HepG2 (cell line): ENCODE results near the gene PLEKHA8. TPM values are rescaled to one million over a fixed set of nuclear protein-coding genes. Genes with fewer than 3 reads are reported as not detected.
A peak's percentile ranks its signal among the peaks of the same experiment; 100 is the strongest.

Experiments used
- ATAC-seq: fragments of 200-7000 bp; cut with Tn5 transposase; 3 replicates; pipeline ENCODE4 v1.9.1; 2020; ENCODE audit warnings: mild to moderate bottlenecking, moderate library complexity
- BruUV-seq: library from RNA; stranded (reverse); fragments of 400-500 nt; replicated peaks from 2 replicates; lab custom pipeline; 2021; lab: Mats Ljungman, UMichigan
- CTCF ChIA-PET: fragments of 300-600 bp; formaldehyde crosslinking; extraction: SDS; loops from one replicate; lab custom pipeline; 2021; ENCODE audit warnings: low total read pairs, inconsistent platforms, low intra/inter-chr PET ratio; lab: Yijun Ruan, JAX
- POLR2A ChIA-PET: fragments of 350-600 bp; sonication (Branson Sonifier 250); formaldehyde crosslinking; loops from one replicate; lab custom pipeline; 2020; ENCODE audit warnings: antibody characterized with exemption, inconsistent platforms; lab: Yijun Ruan, JAX
- DNase-seq: peaks from one replicate; pipeline ENCODE4 v3.0.0-alpha.2; 2015; ENCODE audit warnings: low spot score
- FAIRE-seq: peaks from 3 replicates; lab custom pipeline; 2011; peaks lifted over from hg19 to GRCh38; lab: Jason Lieb, UNC
- H2AFZ ChIP-seq: one replicate; pipeline ENCODE4 v1.6.1; 2011; ENCODE audit warnings: low read length, inconsistent platforms
- H3K27ac ChIP-seq: fragments of 300-600 bp; 3 replicates; pipeline ENCODE4 v1.8.0; 2011; ENCODE audit warnings: mixed run types, mild to moderate bottlenecking, mixed read lengths, low read length, inconsistent platforms; ENCODE audit not compliant: insufficient read depth; ENCODE audit errors: extremely low read length
- H3K27me3 ChIP-seq, 2 experiments: fragments of 200-600 bp in 1 of 2; 2 replicates in 1 of 2; 3 replicates in 1 of 2; pipeline versions ENCODE4 v1.6.0 to v1.8.0; 2011; ENCODE audit warnings: low read length in 2 of 2, mild to moderate bottlenecking in 2 of 2, moderate library complexity in 2 of 2, inconsistent platforms in 1 of 2; ENCODE audit not compliant: insufficient read depth in 2 of 2, control insufficient read depth in 1 of 2
- H3K36me3 ChIP-seq, 2 experiments: fragments of 200-600 bp in 1 of 2; replicated peaks in 1 of 2; 2 replicates in 1 of 2; 3 replicates in 1 of 2; pipeline versions ENCODE4 v1.5.1 to v1.8.0; 2011; ENCODE audit warnings: low read length in 2 of 2, inconsistent platforms in 1 of 2; ENCODE audit not compliant: insufficient read depth in 2 of 2, control insufficient read depth in 1 of 2
- H3K4me1 ChIP-seq: 2 replicates; pipeline ENCODE4 v1.5.1; 2012; ENCODE audit warnings: low read length, inconsistent platforms; ENCODE audit not compliant: insufficient read depth
- H3K4me2 ChIP-seq: 2 replicates; pipeline ENCODE4 v1.6.0; 2011; ENCODE audit warnings: low read depth, low read length, inconsistent platforms
- H3K4me3 ChIP-seq, 3 experiments: fragments of 200-600 bp in 1 of 3; sonication (generic), shearing (Covaris generic) in 1 of 3; replicated peaks in 1 of 3; 2 replicates each; pipeline ENCODE4 v1.5.1; 2011 to 2016; ENCODE audit warnings: low read length in 3 of 3, inconsistent platforms in 2 of 3, low read depth in 2 of 3, mild to moderate bottlenecking in 2 of 3, control low read depth in 1 of 3, mixed read lengths in 1 of 3; ENCODE audit not compliant: insufficient read depth in 1 of 3
- H3K79me2 ChIP-seq: one replicate; pipeline ENCODE4 v1.6.1; 2011; ENCODE audit warnings: low read length, inconsistent platforms; ENCODE audit not compliant: insufficient read depth
- H3K9ac ChIP-seq: 2 replicates; pipeline ENCODE4 v1.6.0; 2011; ENCODE audit warnings: mild to moderate bottlenecking, low read depth, low read length, inconsistent platforms; ENCODE audit not compliant: insufficient read depth
- H3K9me3 ChIP-seq: 2 replicates; pipeline ENCODE4 v1.5.1; 2012; ENCODE audit warnings: mild to moderate bottlenecking, low read length
- H4K20me1 ChIP-seq: 2 replicates; pipeline ENCODE4 v1.6.0; 2011; ENCODE audit warnings: inconsistent platforms, mild to moderate bottlenecking, low read length, moderate library complexity; ENCODE audit not compliant: insufficient read depth
- BRF2 ChIP-seq: sonication (generic); formaldehyde crosslinking; IDR thresholded peaks from 2 replicates; pipeline ENCODE4 v1.8.1; 2022; ENCODE audit warnings: mild to moderate bottlenecking, missing genetic modification reagents
- CBX2 ChIP-seq, 2 experiments: fragments of 200-600 bp in 1 of 2; sonication (generic); formaldehyde crosslinking in 1 of 2; IDR thresholded peaks; 2 replicates each; pipeline versions ENCODE4 v1.7.0 to v1.8.1; 2018 to 2022; ENCODE audit warnings: low read depth in 2 of 2, low read length in 1 of 2, mild to moderate bottlenecking in 1 of 2, missing genetic modification reagents in 1 of 2
- FOXA1 ChIP-seq, 2 experiments: fragments of 450-650 bp in 1 of 2; sonication (generic) in 1 of 2; formaldehyde crosslinking in 1 of 2; IDR thresholded peaks; 2 replicates each; pipeline versions ENCODE4 v1.4.0 to v1.6.1; 2016 to 2020; ENCODE audit warnings: missing genetic modification reagents in 1 of 2
- FOXA3 ChIP-seq: IDR thresholded peaks from 2 replicates; pipeline ENCODE4 v1.6.1; 2016; ENCODE audit warnings: missing genetic modification reagents, missing compliant biosample characterization
- FOXC1 ChIP-seq: sonication (generic); formaldehyde crosslinking; IDR thresholded peaks from 2 replicates; pipeline ENCODE4 v1.8.0; 2022; ENCODE audit warnings: mild to moderate bottlenecking, missing genetic modification reagents, borderline replicate concordance
- HDAC1 ChIP-seq: sonication (generic); formaldehyde crosslinking; IDR thresholded peaks from 2 replicates; pipeline ENCODE4 v1.5.1; 2020; ENCODE audit warnings: mild to moderate bottlenecking, missing genetic modification reagents
- HOXA3 ChIP-seq: sonication (generic); formaldehyde crosslinking; IDR thresholded peaks from 2 replicates; pipeline ENCODE4 v1.5.0; 2020; ENCODE audit warnings: missing genetic modification reagents
- KDM1A ChIP-seq: IDR thresholded peaks from 2 replicates; pipeline ENCODE4 v1.6.1; 2016; ENCODE audit warnings: missing compliant biosample characterization
- MIER3 ChIP-seq: IDR thresholded peaks from 2 replicates; pipeline ENCODE4 v1.6.1; 2016; ENCODE audit warnings: missing compliant biosample characterization, borderline replicate concordance
- MLLT10 ChIP-seq: sonication (generic); formaldehyde crosslinking; IDR thresholded peaks from 2 replicates; pipeline ENCODE4 v1.4.0; 2020; ENCODE audit warnings: missing genetic modification reagents
- NCOA2 ChIP-seq: sonication (generic); formaldehyde crosslinking; IDR thresholded peaks from 2 replicates; pipeline ENCODE4 v1.8.0; 2022; ENCODE audit warnings: inconsistent platforms
- NFE2L1 ChIP-seq: sonication (generic); formaldehyde crosslinking; IDR thresholded peaks from 2 replicates; pipeline ENCODE4 v1.4.0; 2020; ENCODE audit warnings: missing genetic modification reagents, mild to moderate bottlenecking, borderline replicate concordance
- NFYC ChIP-seq: IDR thresholded peaks from 2 replicates; pipeline ENCODE4 v1.6.1; 2016; ENCODE audit warnings: missing genetic modification reagents, missing compliant biosample characterization
- POGZ ChIP-seq: sonication (generic); formaldehyde crosslinking; IDR thresholded peaks from 2 replicates; pipeline ENCODE4 v1.4.0; 2020; ENCODE audit warnings: mild to moderate bottlenecking, missing genetic modification reagents
- SAFB2 ChIP-seq: sonication (generic); formaldehyde crosslinking; IDR thresholded peaks from 2 replicates; pipeline ENCODE4 v1.5.1; 2020; ENCODE audit warnings: missing genetic modification reagents, low read depth, mild to moderate bottlenecking, borderline replicate concordance
- SMAD1 ChIP-seq: sonication (generic); formaldehyde crosslinking; IDR thresholded peaks from 2 replicates; pipeline ENCODE4 v1.4.0; 2020; ENCODE audit warnings: missing genetic modification reagents, low read depth, mild to moderate bottlenecking, borderline replicate concordance
- SNAPC2 ChIP-seq: sonication (generic); formaldehyde crosslinking; IDR thresholded peaks from 2 replicates; pipeline ENCODE4 v1.8.1; 2022; ENCODE audit warnings: mild to moderate bottlenecking, missing genetic modification reagents
- TARDBP ChIP-seq: sonication (generic); formaldehyde crosslinking; IDR thresholded peaks from 2 replicates; pipeline ENCODE4 v1.8.0; 2022; ENCODE audit warnings: mild to moderate bottlenecking, missing genetic modification reagents
- TCF7L2 ChIP-seq: IDR thresholded peaks from 2 replicates; pipeline ENCODE4 v1.6.1; 2011; ENCODE audit warnings: mild to moderate bottlenecking, low read depth, low read length, moderate library complexity
- ZNF205 ChIP-seq: IDR thresholded peaks from 2 replicates; pipeline ENCODE4 v1.6.1; 2018; ENCODE audit warnings: missing biosample characterization, missing genetic modification reagents
- ZNF350 ChIP-seq: sonication (generic); formaldehyde crosslinking; IDR thresholded peaks from 2 replicates; pipeline ENCODE4 v1.4.0; 2020; ENCODE audit warnings: mild to moderate bottlenecking, low read depth, missing genetic modification reagents, borderline replicate concordance
- ZNF549 ChIP-seq: sonication (generic); formaldehyde crosslinking; IDR thresholded peaks from 2 replicates; pipeline ENCODE4 v1.5.0; 2020; ENCODE audit warnings: missing genetic modification reagents
- ZNF562 ChIP-seq: sonication (generic); formaldehyde crosslinking; IDR thresholded peaks from 2 replicates; pipeline ENCODE4 v1.8.0; 2022; ENCODE audit warnings: missing genetic modification reagents, borderline replicate concordance
- ZSCAN25 ChIP-seq: sonication (generic); formaldehyde crosslinking; IDR thresholded peaks from 2 replicates; pipeline ENCODE4 v1.8.0; 2022; ENCODE audit warnings: mild to moderate bottlenecking, missing genetic modification reagents
- WGBS: methylation state at CpG from one replicate; pipeline ENCODE4 v1.1.6; 2017; ENCODE audit warnings: low lambda C conversion rate; 5-methylcytosine and 5-hydroxymethylcytosine counted together
- in situ Hi-C: cut with HindIII; loops from 2 replicates; pipeline ENCODE4 v1.10.0; 2017; ENCODE audit warnings: low pct_unique_long_range_greater_than_20kb; ENCODE audit not compliant: extremely low pct_ligation_motif_present
- intact Hi-C: fragments of 100-400 bp; cut with micrococcal nuclease; formaldehyde crosslinking; loops from one replicate; pipeline ENCODE4 v1.10.0; 2022; ENCODE audit not compliant: unreplicated experiment
- polyA plus RNA-seq, 8 experiments: library from polyadenylated mRNA; depleted of rRNA in 3 of 8; stranded (reverse) in 7 of 8; unstranded in 1 of 8; fragments of >200 nt; fragmentation: Illumina TruSeq in 4 of 8; extraction: Trizol in 4 of 8; gene quantifications; 2 replicates each; pipeline versions ENCODE4 v1.2.1 to v1.2.3, GENCODE V29; 2011 to 2016; ENCODE audit warnings: low read depth in 4 of 8, missing spikeins in 1 of 8, mixed read lengths in 1 of 8; ENCODE audit not compliant: insufficient read depth in 1 of 8
- total RNA-seq, 5 experiments: library from RNA; depleted of rRNA; stranded (reverse); fragments of >200 nt; fragmentation: Illumina TruSeq; extraction: Trizol; gene quantifications; 2 replicates each; pipeline ENCODE4 v1.2.3, GENCODE V29; 2016; ENCODE audit warnings: low read depth in 1 of 5

The PLEKHA8 gene
- total and polyA plus RNA-seq, 2 of the 13 experiments (the other 11 are each of a cell fraction or from before 2014, with no cell fraction given): 12.5 to 26.4 TPM

DNA sequence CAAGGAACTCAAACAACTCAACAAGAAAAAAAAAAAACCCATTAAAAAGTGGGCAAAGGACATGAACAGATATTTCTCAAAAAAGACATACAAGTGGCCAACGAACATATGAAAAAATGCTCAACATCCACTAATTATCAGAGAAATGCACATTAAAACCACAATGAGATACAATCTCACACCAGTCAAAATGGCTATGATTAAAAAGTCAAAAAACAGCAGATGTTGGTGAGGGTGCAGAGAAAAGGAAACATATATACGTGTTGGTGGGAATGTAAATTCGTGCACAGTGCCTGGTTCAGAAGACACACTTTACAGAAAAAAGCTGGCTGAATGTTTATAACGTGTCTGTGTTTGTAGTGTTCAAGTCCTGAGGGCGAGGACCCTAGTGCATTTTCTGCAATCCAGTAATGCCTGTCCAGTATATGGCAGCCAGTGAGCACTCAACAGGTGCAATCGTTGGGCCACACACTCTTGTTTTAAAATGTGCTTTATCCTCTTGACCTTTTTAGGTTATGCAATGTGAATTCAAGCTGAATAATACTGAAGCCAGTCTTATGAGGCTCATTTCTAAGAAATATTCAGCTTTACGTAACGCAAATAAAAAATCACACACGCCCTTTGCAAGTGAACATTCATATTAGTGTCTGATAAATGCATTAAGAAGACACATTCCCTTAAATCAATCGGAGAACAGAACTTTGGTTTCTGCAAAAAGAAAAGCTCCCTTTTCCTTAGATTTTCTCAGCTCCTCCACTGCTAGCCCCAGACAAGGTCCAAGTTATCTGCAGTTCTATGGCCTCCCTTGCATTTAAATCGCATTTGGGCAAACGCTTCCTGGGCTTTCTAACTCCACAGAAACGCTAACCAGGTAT is 105.8 kb downstream of the PLEKHA8 start:
- Histone ChIP-seq H3K4me1 (peaks cover 14% of the 10 kb centered on the region), H3K27ac (peak overlapping the region; percentile 2), H3K4me3 (peak overlapping the region; percentile 80 to 94 (median 90)), H3K79me2 (no peaks in the 10 kb centered on the region), H2AFZ (peak overlapping the region; percentile 33), H3K9ac (peak overlapping the region; percentile 50), H4K20me1 (no peaks in the 10 kb centered on the region), H3K27me3 (no peaks in the 10 kb centered on the region; a peak in 1 of 5 replicates), H3K36me3 (peaks cover 0 to 4% of the 10 kb centered on the region in 2 experiments; a peak in 1 of 5 replicates), H3K4me2 (peak overlapping the region; percentile 83), H3K9me3 (no peaks in the 10 kb centered on the region)
- intact Hi-C loops: no loop called here
- FAIRE-seq (no peak), ATAC-seq (no peak), DNase-seq (no peak)
- 57% methylated on average over 13 of the region's 13 CpGs for WGBS
- ChIA-PET POLR2A (no interaction called here), CTCF (no interaction called here)
- in situ Hi-C loops: no loop called here
- BruUV-seq: TSS peak; percentile 65
- TF ChIP-seq NCOA2 (CRISPR knock-in tag) (0 out of 2 replicates have a peak, but pooled peaks have one; percentile 19), TCF7L2 (no peak), KDM1A (CRISPR knock-in tag) (no peak), FOXA1 (IDR thresholded peaks at IDR 0.05) (no peak), FOXA1 (CRISPR knock-in tag; IDR thresholded peaks at IDR 0.05) (no peak), ZNF562 (CRISPR knock-in tag) (no peak), CBX2 (IDR thresholded peaks at IDR 0.05; ENCODE audit: low read depth, low read length) (no peak), CBX2 (CRISPR knock-in tag; IDR thresholded peaks at IDR 0.05; ENCODE audit: low read depth) (no peak), ZSCAN25 (no peak), NFYC (CRISPR knock-in tag) (no peak), POGZ (CRISPR knock-in tag) (0 out of 2 replicates have a peak, but pooled peaks have one; percentile 38), SAFB2 (CRISPR knock-in tag) (no peak), ZNF549 (CRISPR knock-in tag) (no peak), HDAC1 (no peak), MLLT10 (CRISPR knock-in tag) (no peak), FOXC1 (CRISPR knock-in tag) (0 out of 2 replicates have a peak, but pooled peaks have one; percentile 19), TARDBP (CRISPR knock-in tag) (0 out of 2 replicates have a peak, but pooled peaks have one; percentile 24), SMAD1 (CRISPR knock-in tag) (no peak), ZNF350 (no peak), SNAPC2 (0 out of 2 replicates have a peak, but pooled peaks have one; percentile 36), FOXA3 (CRISPR knock-in tag) (0 out of 2 replicates have a peak, but pooled peaks have one; percentile 20), MIER3 (CRISPR knock-in tag) (no peak), BRF2 (CRISPR knock-in tag) (0 out of 2 replicates have a peak, but pooled peaks have one; percentile 30), NFE2L1 (CRISPR knock-in tag) (no peak), ZNF205 (CRISPR knock-in tag) (peak; percentile 65), HOXA3 (CRISPR knock-in tag) (no peak)
